Osteocyte (in vitro differentiated cells): ENCODE results near the gene SLC45A2. TPM values are rescaled to one million over a fixed set of nuclear protein-coding genes. Genes with fewer than 3 reads are reported as not detected.
"Not testable (repeated sequence)": the region's sequence is repeated elsewhere in the genome, so short reads cannot be mapped to it uniquely, and the experiment has no call there.

Experiments
- DNase-seq: peaks from one replicate; pipeline ENCODE4 v3.0.0; 2021; ENCODE audit warnings: mixed read lengths; ENCODE audit not compliant: unreplicated experiment; ENCODE audit errors: extremely low spot score
- H3K27ac Mint-ChIP-seq: one replicate; pipeline ENCODE4 v1.8.0; 2021; ENCODE audit warnings: mild to moderate bottlenecking, mixed read lengths; ENCODE audit not compliant: unreplicated experiment
- H3K27me3 Mint-ChIP-seq: one replicate; pipeline ENCODE4 v1.8.0; 2021; ENCODE audit warnings: mixed read lengths; ENCODE audit not compliant: unreplicated experiment
- H3K36me3 Mint-ChIP-seq: one replicate; pipeline ENCODE4 v1.8.0; 2021; ENCODE audit warnings: mixed read lengths; ENCODE audit not compliant: unreplicated experiment
- H3K4me1 Mint-ChIP-seq: one replicate; pipeline ENCODE4 v1.8.0; 2021; ENCODE audit warnings: mixed read lengths; ENCODE audit not compliant: unreplicated experiment
- H3K4me3 Mint-ChIP-seq: one replicate; pipeline ENCODE4 v1.8.0; 2021; ENCODE audit warnings: mild to moderate bottlenecking, moderate library complexity, mixed read lengths; ENCODE audit not compliant: unreplicated experiment
- H3K9me3 Mint-ChIP-seq: one replicate; pipeline ENCODE4 v1.8.0; 2021; ENCODE audit warnings: mixed read lengths; ENCODE audit not compliant: unreplicated experiment
- CTCF ChIP-seq: fragments of 200-600 bp; sonication (generic); IDR thresholded peaks from 2 replicates; pipeline ENCODE4 v1.5.0; 2021; ENCODE audit warnings: antibody characterized with exemption, mild to moderate bottlenecking, moderate library complexity
- total RNA-seq: library from RNA; stranded (reverse); gene quantifications from 2 replicates; pipeline ENCODE4 v1.2.1, GENCODE V29; 2021

Gene SLC45A2
- total RNA-seq, 1 donor from 2014 or later = not detected

- DNase-seq = no peak
- no peak overlapping the region for H3K27ac Mint-ChIP-seq
- H3K4me3 Mint-ChIP-seq = no peak overlapping the region
- H3K9me3 Mint-ChIP-seq = no peaks in the 10 kb centered on the region
- peaks cover 2% of the 10 kb centered on the region for H3K27me3 Mint-ChIP-seq
- no peaks in the 10 kb centered on the region for H3K4me1 Mint-ChIP-seq
- H3K36me3 Mint-ChIP-seq = no peaks in the 10 kb centered on the region
- no peak for TF ChIP-seq CTCF
Observed at GRCh38 chr5:33928283-33928682, 56.2 kb downstream of the SLC45A2 start.

- H3K4me3 Mint-ChIP-seq = no peak overlapping the region
- H3K27me3 Mint-ChIP-seq = peaks cover 3% of the 10 kb centered on the region
- no peaks in the 10 kb centered on the region for H3K36me3 Mint-ChIP-seq
- DNase-seq = no peak
- no peak for TF ChIP-seq CTCF
- H3K9me3 Mint-ChIP-seq = no peaks in the 10 kb centered on the region
- H3K27ac Mint-ChIP-seq = no peak overlapping the region
- H3K4me1 Mint-ChIP-seq = no peaks in the 10 kb centered on the region
Observed at GRCh38 chr5:33927685-33928084, 56.8 kb downstream of the SLC45A2 start.

GRCh38 chr5:33925278-33925677 is 59.2 kb downstream of the SLC45A2 start:
- H3K27me3 Mint-ChIP-seq = peaks cover 17% of the 10 kb centered on the region
- no peak overlapping the region for H3K27ac Mint-ChIP-seq
- no peaks in the 10 kb centered on the region for H3K36me3 Mint-ChIP-seq
- no peaks in the 10 kb centered on the region for H3K4me1 Mint-ChIP-seq
- no peak for DNase-seq
- no peak for TF ChIP-seq CTCF
- no peak overlapping the region for H3K4me3 Mint-ChIP-seq
- H3K9me3 Mint-ChIP-seq = no peaks in the 10 kb centered on the region

GRCh38 chr5:33921002-33921401 is 63.5 kb downstream of the SLC45A2 start:
- no peaks in the 10 kb centered on the region for H3K36me3 Mint-ChIP-seq
- no peak for DNase-seq
- no peaks in the 10 kb centered on the region for H3K4me1 Mint-ChIP-seq
- H3K27me3 Mint-ChIP-seq = peaks cover 29% of the 10 kb centered on the region
- peaks cover 29% of the 10 kb centered on the region for H3K9me3 Mint-ChIP-seq
- H3K4me3 Mint-ChIP-seq = no peak overlapping the region
- no peak overlapping the region for H3K27ac Mint-ChIP-seq
- TF ChIP-seq CTCF = no peak

- not testable (repeated sequence) for H3K4me1 Mint-ChIP-seq, H3K27ac Mint-ChIP-seq
- peaks cover 36% of the 10 kb centered on the region for H3K9me3 Mint-ChIP-seq
Observed at GRCh38 chr5:33914844-33915243, 69.6 kb downstream of the SLC45A2 start.

GRCh38 chr5:33906248-33906647 is 78.2 kb downstream of the SLC45A2 start:
- H3K27me3 Mint-ChIP-seq, H3K4me1 Mint-ChIP-seq, DNase-seq, H3K27ac Mint-ChIP-seq, H3K4me3 Mint-ChIP-seq, H3K36me3 Mint-ChIP-seq: not testable (repeated sequence)
- H3K9me3 Mint-ChIP-seq = peaks cover 37% of the 10 kb centered on the region

More at GRCh38 chr5:33914844-33915243, 69.6 kb downstream of the SLC45A2 start:
- H3K27me3 Mint-ChIP-seq = peaks cover 21% of the 10 kb centered on the region
- H3K36me3 Mint-ChIP-seq, DNase-seq, H3K4me3 Mint-ChIP-seq: not testable (repeated sequence)
